NCI-H510A (cell line): Measurements from ENCODE around the gene FAM83D.
"Not testable (repeated sequence)": the region's sequence is repeated elsewhere in the genome, so short reads cannot be mapped to it uniquely, and the experiment has no call there.

ENCODE experiments used
- DNase-seq: peaks from one replicate; lab custom pipeline; 2025; lab: John Stamatoyannopoulos, UW

FAM83D gene

GRCh38 chr20:38968090-38968489 lies 41.9 kb downstream of the FAM83D start:
- DNase-seq: no peak

DNA sequence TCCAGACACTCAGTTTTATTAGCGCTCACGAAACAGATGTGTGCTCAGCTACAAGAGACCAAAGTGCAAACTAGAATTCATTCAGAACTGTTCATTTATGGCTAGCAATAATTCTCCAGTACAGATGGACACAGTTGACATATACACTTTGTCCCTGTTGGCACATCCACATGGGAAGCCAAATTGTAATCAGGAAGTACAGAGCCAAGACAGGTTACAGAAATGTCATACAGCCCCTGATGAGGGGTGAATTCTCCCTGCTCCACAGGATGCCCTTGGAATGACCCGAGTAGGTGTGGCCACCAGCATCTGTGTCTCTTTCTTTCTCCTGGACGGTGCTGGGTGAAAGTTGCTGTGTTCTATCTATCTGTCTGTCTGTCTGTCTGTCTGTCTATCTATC lies 43.5 kb downstream of the FAM83D start:
- DNase-seq: no peak

- DNase-seq: no peak
These were observed 44.1 kb downstream of the FAM83D start for GRCh38 chr20:38970302-38970701.

GRCh38 chr20:38973107-38973506 lies 46.9 kb downstream of the FAM83D start:
- DNase-seq: no peak

DNA sequence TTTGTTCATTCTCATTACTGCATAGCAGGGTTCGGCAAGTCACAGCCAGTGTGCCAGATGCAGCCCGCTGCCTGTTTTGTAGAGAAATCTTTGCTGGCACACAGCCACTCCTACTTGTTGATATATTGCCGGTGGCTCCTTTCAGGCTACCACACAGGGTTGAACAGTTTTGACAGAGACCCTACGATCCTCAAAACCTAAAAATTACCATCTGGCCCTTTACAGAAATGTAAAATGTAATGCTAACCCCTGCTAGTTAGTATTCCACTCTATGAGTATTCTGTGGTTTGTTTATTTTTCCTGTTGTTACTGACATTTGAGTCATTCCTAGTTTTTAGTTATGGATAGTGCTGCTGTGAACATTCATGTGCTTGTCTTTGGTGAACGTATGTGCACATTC lies 47.4 kb downstream of the FAM83D start:
- no peak for DNase-seq

DNA sequence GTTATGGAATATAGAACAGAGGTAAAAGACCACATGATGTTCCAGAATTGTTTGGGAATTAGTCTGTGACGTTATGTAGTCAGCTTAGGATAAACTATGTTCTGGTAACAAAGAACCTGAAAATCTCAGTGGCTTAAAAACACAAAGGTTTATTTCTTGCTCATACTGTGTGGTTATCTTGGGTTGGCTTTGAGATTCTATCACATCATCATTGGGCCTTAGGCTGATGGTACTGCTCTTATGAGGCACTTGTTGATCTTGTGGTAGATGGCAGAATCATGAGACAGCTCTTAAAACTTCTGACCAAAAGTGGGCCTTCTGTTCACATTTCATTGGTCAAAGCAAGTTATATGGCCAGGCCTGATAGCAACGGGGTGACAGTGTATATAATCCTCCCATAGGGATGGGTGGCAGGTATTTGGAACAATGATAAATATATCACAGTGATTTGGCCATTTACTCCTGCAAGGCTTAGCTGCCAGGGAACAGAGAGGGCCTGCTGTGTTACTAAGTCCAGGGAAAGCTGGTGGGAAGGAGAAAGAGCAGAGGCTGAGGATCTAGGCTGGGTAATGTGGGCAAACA lies 49.4 kb downstream of the FAM83D start:
- DNase-seq: no peak

GRCh38 chr20:38979434-38979833 lies 53.2 kb downstream of the FAM83D start:
- DNase-seq: no peak

DNA sequence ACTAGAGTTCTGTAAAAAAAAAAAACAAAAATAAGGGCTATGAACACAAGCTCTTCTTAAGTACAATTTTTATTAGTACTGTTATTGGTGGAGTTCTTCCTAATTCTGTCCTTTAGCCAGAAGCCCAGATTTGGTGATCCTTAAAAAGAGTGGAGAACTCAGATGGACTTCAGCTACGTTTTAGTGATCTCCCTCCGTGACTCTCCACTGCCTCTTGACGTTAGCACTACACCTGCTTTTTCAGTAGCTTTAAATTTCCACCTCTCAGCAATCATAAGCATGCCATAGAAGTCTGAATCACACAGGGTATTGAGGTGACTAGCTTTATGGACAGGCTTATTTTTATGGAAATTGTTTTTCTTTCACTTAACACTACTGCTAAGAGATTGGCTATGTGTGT lies 53.6 kb downstream of the FAM83D start:
- no peak for DNase-seq

- DNase-seq: no peak
These were observed 56.1 kb downstream of the FAM83D start for GRCh38 chr20:38982291-38982690.

DNA sequence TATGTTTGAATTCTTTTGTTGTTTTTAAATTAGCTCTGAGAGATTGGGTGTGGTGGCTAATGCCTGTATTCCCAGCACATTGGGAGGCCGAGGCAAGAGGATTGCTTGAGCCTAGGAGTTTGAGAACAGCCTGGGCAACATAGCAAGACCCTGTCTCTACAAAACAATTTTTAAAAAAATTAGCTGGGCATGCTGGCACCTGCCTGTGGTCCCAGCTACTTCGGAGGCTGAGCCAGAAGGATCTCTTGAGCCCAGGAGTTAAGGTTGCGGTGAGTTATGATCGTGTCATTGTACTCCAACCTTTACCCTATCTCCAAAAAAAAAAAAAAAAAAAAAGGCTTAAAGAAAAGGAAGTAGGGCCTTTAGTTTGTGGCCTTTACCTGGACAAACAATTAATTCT lies 58.8 kb downstream of the FAM83D start:
- DNase-seq: no peak

GRCh38 chr20:38985603-38986170 lies 59.5 kb downstream of the FAM83D start:
- no peak for DNase-seq

- DNase-seq: no peak
These were observed 60.4 kb downstream of the FAM83D start for GRCh38 chr20:38986663-38987062.

DNA sequence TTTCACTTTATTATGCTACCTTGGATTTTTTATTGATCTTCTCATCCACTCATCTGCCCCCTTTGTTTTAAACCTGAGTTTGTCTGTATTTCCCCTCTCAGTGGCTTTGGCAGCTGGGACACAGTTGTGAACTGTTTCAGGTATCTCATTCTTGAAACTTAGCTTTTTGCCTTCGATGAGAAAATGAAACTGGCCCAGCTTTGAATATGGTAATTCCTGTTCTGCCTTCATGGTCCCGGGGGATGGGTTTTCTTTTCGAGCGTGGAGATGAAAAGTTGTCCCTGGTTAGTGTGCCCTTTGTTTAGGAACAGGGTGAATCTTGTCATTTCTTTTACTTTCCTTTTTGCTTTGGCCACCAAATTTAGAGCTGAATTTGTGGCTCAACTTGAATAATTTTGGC lies 61.6 kb downstream of the FAM83D start:
- no peak for DNase-seq

DNA sequence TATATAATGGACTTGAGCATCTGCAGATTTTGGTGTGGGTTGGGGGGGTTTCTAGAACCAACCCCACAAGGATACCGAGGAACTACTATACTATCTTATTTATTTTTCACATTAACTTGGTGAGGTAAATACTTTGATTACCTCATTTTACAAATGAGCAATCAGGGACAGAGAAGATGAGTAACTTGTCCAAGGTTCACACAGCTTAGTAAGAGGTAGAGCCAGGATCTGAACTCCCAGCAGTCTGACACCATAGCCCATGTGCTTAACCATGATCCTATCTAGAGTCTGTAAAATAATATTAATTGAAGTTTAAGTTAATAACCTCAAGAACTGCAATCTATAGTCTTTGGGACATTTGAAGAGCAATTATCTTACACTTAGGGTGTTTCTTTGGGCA lies 64.5 kb downstream of the FAM83D start:
- DNase-seq: no peak

DNA sequence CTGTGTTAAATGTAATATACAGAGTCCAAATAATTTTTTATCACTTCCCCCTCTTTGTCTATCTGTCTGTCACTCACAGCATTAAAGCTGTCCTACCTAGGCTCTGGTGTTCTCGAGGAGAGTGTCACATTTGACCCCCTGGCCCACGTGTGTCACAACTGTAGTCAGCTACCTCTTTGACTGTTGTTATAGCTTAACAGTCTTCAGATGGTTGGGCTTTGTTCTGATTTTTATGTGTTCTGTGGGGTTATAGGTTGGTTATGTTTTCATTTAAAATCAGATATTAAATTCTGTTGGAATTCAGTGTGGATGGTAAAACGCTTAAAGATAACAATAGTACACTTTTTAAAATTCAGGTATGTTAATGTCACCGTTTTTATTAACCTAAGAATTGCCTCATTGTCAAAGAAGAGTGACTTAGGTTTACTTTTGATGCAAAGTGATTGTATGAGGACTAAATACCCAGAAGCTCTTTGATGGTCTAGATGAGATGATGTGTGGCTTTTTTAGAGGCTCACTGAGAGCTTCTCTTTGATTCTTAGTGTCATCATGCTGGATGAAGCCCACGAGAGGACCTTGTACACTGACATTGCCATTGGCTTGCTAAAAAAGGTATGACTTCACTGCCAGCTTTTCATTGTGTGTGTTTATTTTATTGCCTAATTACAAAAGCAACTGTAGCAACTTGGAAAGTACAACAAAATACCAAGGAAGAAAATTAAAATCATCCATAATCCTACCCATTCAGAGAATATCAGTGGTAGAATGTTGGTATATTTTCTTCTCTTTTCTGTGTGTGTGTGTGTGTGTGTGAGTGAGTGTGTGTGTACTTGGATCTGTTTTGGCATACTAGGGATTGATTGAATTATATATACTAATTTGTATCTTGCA lies 65.8 kb downstream of the FAM83D start:
- DNase-seq: no peak

DNA sequence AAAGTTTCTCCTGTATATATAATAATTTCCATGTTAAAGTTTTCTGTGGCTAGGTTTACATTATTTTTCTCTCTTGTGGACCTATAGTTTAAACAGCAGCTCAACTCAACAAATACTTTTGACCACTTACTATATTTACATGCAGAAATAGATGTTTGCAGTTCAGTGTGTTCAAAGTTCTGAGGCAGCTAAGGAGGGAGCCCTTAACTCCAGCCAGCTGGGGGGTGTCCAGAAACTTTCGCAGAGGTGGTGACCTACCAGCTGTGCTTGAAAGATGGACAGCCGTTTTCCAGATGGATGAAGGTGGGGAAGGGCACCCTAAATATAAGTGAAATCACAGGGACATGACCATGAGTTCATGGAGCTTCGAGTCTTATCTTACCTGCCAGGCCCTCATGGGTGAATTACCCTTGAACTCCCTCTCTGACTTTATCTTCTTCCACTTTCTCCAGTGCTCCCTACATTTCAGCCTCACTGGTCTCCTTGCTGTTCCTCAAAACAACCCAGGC lies 69.4 kb downstream of the FAM83D start:
- no peak for DNase-seq

DNA sequence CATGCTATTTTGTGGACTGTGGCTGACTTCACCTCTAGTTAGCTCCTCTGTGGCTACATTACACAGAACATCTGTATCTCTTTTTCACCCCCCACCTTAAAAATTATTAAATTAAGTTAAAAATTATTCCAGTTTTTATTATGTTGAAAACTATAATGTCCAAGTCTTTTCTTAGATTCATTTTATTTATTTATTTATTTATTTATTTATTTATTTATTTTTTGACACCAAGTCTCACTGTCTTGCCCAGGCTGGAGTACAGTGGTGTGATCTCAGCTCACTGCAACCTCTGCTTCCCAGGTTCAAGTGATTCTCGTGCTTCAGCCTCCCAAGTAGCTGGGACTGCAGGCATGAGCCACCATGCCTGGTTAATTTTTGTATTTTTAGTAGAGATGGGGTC lies 70.6 kb downstream of the FAM83D start:
- DNase-seq: not testable (repeated sequence)

DNA sequence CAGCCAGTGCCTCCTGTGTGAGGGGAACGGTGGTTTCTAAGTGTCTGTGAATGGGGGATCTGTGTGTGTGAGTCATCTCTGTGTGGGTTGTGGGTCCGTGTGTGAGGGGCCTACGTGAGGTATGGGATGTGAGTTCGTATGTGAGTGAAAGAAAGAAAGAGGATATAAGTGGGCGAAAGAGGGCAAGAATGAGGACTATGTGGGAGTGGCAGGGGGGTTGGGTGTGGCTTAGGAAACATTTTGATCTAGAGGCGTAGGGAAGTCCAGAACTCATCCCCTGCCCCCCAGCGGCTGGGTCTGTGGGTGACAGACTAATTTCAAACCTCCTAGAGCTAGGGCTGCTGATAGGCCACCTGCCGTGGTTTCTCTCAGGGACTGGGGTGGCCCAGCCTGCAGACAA lies 71.4 kb downstream of the FAM83D start:
- DNase-seq: no peak

DNA sequence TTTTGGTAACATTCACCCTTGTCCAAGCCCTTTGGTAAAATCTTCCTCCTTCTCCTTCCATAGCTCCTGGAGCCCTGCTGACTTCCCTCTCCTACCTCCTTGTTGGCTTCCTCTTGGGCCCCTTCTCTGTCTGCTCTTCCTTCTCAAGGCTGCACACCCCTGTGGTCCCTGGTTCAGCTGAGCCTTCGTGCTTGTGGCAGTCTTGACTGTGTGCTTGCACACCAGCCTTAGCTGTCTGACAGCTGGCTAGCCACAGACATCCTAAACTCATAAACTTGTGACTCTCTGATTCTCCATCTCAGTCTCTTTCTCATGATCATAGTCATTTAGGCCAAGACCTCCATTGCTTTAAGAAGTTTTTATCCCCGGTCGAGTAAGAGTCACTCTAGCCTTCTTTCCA lies 73.0 kb downstream of the FAM83D start:
- DNase-seq: no peak

DNA sequence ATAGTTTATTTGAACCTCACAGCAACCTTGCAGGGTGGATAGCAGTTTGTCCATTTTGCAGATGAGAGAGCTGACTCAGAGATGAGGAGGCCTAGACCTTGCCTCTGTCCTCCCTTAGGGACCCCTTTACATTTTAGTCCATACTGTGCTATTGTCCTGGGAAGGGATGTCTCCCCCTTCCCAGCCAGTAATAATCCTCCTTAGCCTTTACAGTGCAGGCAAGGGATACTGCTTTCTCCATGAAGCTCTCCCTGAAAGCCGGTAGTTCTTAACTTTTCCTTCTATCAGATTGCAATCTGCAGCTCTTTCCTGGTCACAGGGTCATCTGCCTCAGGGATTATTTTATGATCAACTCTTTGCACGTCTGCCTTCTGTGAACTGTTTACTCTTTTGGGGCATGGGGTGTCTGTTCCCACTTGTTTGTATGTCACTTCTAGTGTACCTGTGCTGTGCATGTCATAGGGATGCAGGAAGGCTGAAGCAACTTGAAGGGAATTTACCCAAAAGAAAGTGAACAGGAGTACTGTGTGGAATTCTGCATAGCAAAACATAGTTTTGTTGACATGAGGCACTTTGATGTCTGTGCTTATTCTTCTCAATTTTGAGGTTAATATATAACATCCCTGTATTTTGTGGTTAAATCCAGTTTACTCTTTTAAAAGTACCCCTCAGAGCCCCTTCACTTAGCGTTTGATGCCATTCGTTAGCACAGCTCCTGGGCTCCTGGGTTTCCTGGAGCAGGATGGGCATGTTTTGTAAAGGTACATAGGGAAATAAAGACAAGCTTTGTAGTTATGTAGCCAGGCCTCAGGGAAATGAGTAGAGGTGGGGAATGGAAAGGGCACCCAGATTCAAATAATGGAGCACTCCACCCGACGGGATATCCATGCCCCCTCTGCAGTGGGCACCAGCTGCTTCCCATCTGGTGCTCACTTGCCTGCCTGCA lies 74.0 kb downstream of the FAM83D start:
- no peak for DNase-seq
